HCT116 (cell line): Measurements from ENCODE around the gene HOMER2. TPM values are rescaled to one million over a fixed set of nuclear protein-coding genes. Genes with fewer than 3 reads are reported as not detected.

Source experiments
- ATAC-seq: fragments of 200-7000 bp; cut with Tn5 transposase; 2 replicates; pipeline ENCODE4 v1.9.1; 2020; ENCODE audit warnings: mild to moderate bottlenecking, moderate library complexity
- BruUV-seq: library from RNA; stranded (reverse); fragments of 400-500 nt; replicated peaks from 2 replicates; lab custom pipeline; 2021; lab: Mats Ljungman, UMichigan
- CTCF ChIA-PET: fragments of 300-600 bp; sonication (Branson Sonifier 250); formaldehyde crosslinking; loops from one replicate; lab custom pipeline; 2021; ENCODE audit warnings: antibody characterized with exemption; lab: Charles Lee
- POLR2A ChIA-PET: fragments of 300-600, 350-600 bp; sonication (Branson Sonifier 250); formaldehyde crosslinking; loops from one replicate; lab custom pipeline; 2021; ENCODE audit warnings: antibody characterized with exemption; lab: Charles Lee
- RAD21 ChIA-PET, 2 experiments: fragments of 300-600 bp; sonication (Branson Sonifier 250); formaldehyde crosslinking; loops; one replicate each; lab custom pipeline; 2023; ENCODE audit warnings: low total read pairs in 2 of 2; ENCODE audit not compliant: uncharacterized antibody in 2 of 2, unreplicated experiment in 2 of 2, low non-redundant PET in 1 of 2; lab: Charles Lee
- DNase-seq: peaks from one replicate; pipeline ENCODE4 v3.0.0-alpha.2; 2010; ENCODE audit warnings: low read depth, low spot score
- H2AFZ ChIP-seq: fragments of 200-600 bp; shearing (Covaris generic), sonication (generic); 2 replicates; pipeline ENCODE4 v1.6.1; 2017; ENCODE audit warnings: low read depth, mixed run types, mixed read lengths, antibody characterized with exemption, low read length; ENCODE audit not compliant: poor library complexity, severe bottlenecking
- H3K27ac ChIP-seq: 2 replicates; pipeline ENCODE4 v1.5.1; 2012; ENCODE audit warnings: low read depth, low read length
- H3K27me3 ChIP-seq: fragments of 200-600 bp; sonication (generic); 2 replicates; pipeline ENCODE4 v1.6.1; 2016; ENCODE audit warnings: mixed run types, low read length, mixed read lengths; ENCODE audit not compliant: insufficient read depth
- H3K36me3 ChIP-seq, 2 experiments: fragments of 200-500 bp in 1 of 2; fragments of 200-600 bp in 1 of 2; sonication (Bioruptor generic) in 1 of 2; sonication (generic) in 1 of 2; 2 replicates each; pipeline versions ENCODE4 v1.5.1 to v1.6.1; 2014 to 2016; ENCODE audit warnings: low read length in 2 of 2, inconsistent platforms in 1 of 2, mixed read lengths in 1 of 2, mixed run types in 1 of 2; ENCODE audit not compliant: insufficient read depth in 2 of 2, control insufficient read depth in 1 of 2
- H3K4me1 ChIP-seq, 2 experiments: fragments of 200-600 bp in 1 of 2; sonication (generic) in 1 of 2; 2 replicates each; pipeline versions ENCODE4 v1.5.1 to v1.6.1; 2012 to 2017; ENCODE audit warnings: low read length in 2 of 2, inconsistent platforms in 1 of 2, mild to moderate bottlenecking in 1 of 2, mixed read lengths in 1 of 2, mixed run types in 1 of 2, moderate library complexity in 1 of 2; ENCODE audit not compliant: insufficient read depth in 2 of 2, control insufficient read depth in 1 of 2
- H3K4me2 ChIP-seq: fragments of 200-600 bp; sonication (generic); 2 replicates; pipeline ENCODE4 v1.6.1; 2017; ENCODE audit warnings: mixed run types, low read length, mixed read lengths
- H3K4me3 ChIP-seq, 2 experiments: fragments of 200-600 bp in 1 of 2; sonication (generic) in 1 of 2; replicated peaks in 1 of 2; 2 replicates each; pipeline ENCODE4 v1.5.1; 2011 to 2016; ENCODE audit warnings: low read length in 2 of 2, control low read depth in 1 of 2, low read depth in 1 of 2, mild to moderate bottlenecking in 1 of 2, mixed read lengths in 1 of 2, mixed run types in 1 of 2
- H3K79me2 ChIP-seq: fragments of 200-600 bp; sonication (generic); 2 replicates; pipeline ENCODE4 v1.6.1; 2017; ENCODE audit warnings: mild to moderate bottlenecking, mixed run types, low read length, moderate library complexity, mixed read lengths; ENCODE audit not compliant: insufficient read depth
- H3K9ac ChIP-seq: fragments of 200-600 bp; sonication (generic); 2 replicates; pipeline ENCODE4 v1.6.1; 2016; ENCODE audit warnings: low read length, mixed read lengths
- H3K9me2 ChIP-seq: fragments of 200-600 bp; sonication (generic), shearing (Covaris generic); 2 replicates; pipeline ENCODE4 v1.6.1; 2017; ENCODE audit warnings: mixed run types, mild to moderate bottlenecking, moderate library complexity; ENCODE audit not compliant: insufficient read depth
- H3K9me3 ChIP-seq, 2 experiments: fragments of 200-500 bp in 1 of 2; fragments of 200-600 bp in 1 of 2; sonication (Bioruptor generic) in 1 of 2; sonication (generic) in 1 of 2; 2 replicates each; pipeline ENCODE4 v1.6.1; 2014 to 2017; ENCODE audit warnings: low read length in 2 of 2, mixed read lengths in 2 of 2, inconsistent platforms in 1 of 2, low read depth in 1 of 2, mild to moderate bottlenecking in 1 of 2, mixed run types in 1 of 2, moderate library complexity in 1 of 2; ENCODE audit not compliant: control insufficient read depth in 1 of 2, insufficient read depth in 1 of 2
- H4K20me1 ChIP-seq: fragments of 200-600 bp; sonication (generic), shearing (Covaris generic); 2 replicates; pipeline ENCODE4 v1.6.1; 2017; ENCODE audit warnings: mixed run types, mild to moderate bottlenecking, moderate library complexity; ENCODE audit not compliant: insufficient read depth
- ATF3 ChIP-seq: IDR thresholded peaks from 2 replicates; pipeline ENCODE4 v1.6.1; 2012
- CBX3 ChIP-seq: IDR thresholded peaks from 2 replicates; pipeline ENCODE4 v1.6.1; 2012; ENCODE audit warnings: low read depth
- CEBPB ChIP-seq: IDR thresholded peaks from 2 replicates; pipeline ENCODE4 v1.6.1; 2012; ENCODE audit warnings: low read depth
- CTCF ChIP-seq, 3 experiments: fragments of 200-600 bp in 1 of 3; sonication (generic) in 1 of 3; IDR thresholded peaks in 2 of 3; conservative IDR thresholded peaks in 1 of 3; 2 replicates each; pipeline ENCODE4 v1.5.1; 2012 to 2017; ENCODE audit warnings: low read depth in 2 of 3, low read length in 2 of 3, antibody characterized with exemption in 1 of 3, borderline replicate concordance in 1 of 3, control low read depth in 1 of 3, mild to moderate bottlenecking in 1 of 3, mixed read lengths in 1 of 3, mixed run types in 1 of 3, moderate library complexity in 1 of 3; ENCODE audit not compliant: insufficient read depth in 1 of 3
- EGR1 ChIP-seq: IDR thresholded peaks from 2 replicates; pipeline ENCODE4 v1.6.1; 2012; ENCODE audit warnings: low read depth
- ELF1 ChIP-seq: IDR thresholded peaks from 2 replicates; pipeline ENCODE4 v1.6.1; 2012; ENCODE audit warnings: low read depth, borderline replicate concordance
- EZH2phosphoT487 ChIP-seq: fragments of 200-600 bp; IDR thresholded peaks from 2 replicates; pipeline ENCODE4 v1.6.1; 2018; ENCODE audit warnings: antibody characterized with exemption, borderline replicate concordance
- FOSL1 ChIP-seq: IDR thresholded peaks from 2 replicates; pipeline ENCODE4 v1.6.1; 2012; ENCODE audit warnings: low read depth
- JUND ChIP-seq: IDR thresholded peaks from 2 replicates; pipeline ENCODE4 v1.6.1; 2012
- MAX ChIP-seq: IDR thresholded peaks from 2 replicates; pipeline ENCODE4 v1.6.1; 2012
- POLR2A ChIP-seq: IDR thresholded peaks from 2 replicates; pipeline ENCODE4 v1.7.0; 2011; ENCODE audit warnings: borderline replicate concordance; ENCODE audit not compliant: insufficient read depth, insufficient read length; ENCODE audit errors: extremely low read depth
- POLR2AphosphoS5 ChIP-seq: IDR thresholded peaks from 2 replicates; pipeline ENCODE4 v1.6.1; 2011; ENCODE audit warnings: mild to moderate bottlenecking, low read depth, low read length, moderate library complexity
- REST ChIP-seq: IDR thresholded peaks from 2 replicates; pipeline ENCODE4 v1.6.1; 2012; ENCODE audit warnings: low read depth
- SIN3A ChIP-seq: IDR thresholded peaks from 2 replicates; pipeline ENCODE4 v1.6.1; 2012; ENCODE audit warnings: low read depth
- SP1 ChIP-seq: IDR thresholded peaks from 2 replicates; pipeline ENCODE4 v1.6.1; 2012; ENCODE audit warnings: low read depth
- SRF ChIP-seq: IDR thresholded peaks from 2 replicates; pipeline ENCODE4 v1.6.1; 2012; ENCODE audit warnings: low read depth
- TCF7L2 ChIP-seq: IDR thresholded peaks from 2 replicates; pipeline ENCODE4 v1.7.0; 2011; ENCODE audit warnings: borderline replicate concordance, inconsistent platforms; ENCODE audit not compliant: insufficient read depth, insufficient read length; ENCODE audit errors: extremely low read depth
- YY1 ChIP-seq: IDR thresholded peaks from 2 replicates; pipeline ENCODE4 v1.6.1; 2011; ENCODE audit warnings: low read length, low read depth, moderate library complexity, mild to moderate bottlenecking; ENCODE audit not compliant: insufficient replicate concordance; ENCODE audit errors: extremely low read depth
- ZFX ChIP-seq: fragments of 450-650 bp; IDR thresholded peaks from 2 replicates; pipeline ENCODE4 v1.6.1; 2017
- ZNF274 ChIP-seq: fragments of 200-500 bp; sonication (Bioruptor generic); IDR thresholded peaks from 2 replicates; pipeline ENCODE4 v1.6.1; 2014; ENCODE audit warnings: mild to moderate bottlenecking, low read depth, low read length, inconsistent platforms
- intact Hi-C: fragments of 100-400 bp; cut with micrococcal nuclease; formaldehyde crosslinking; loops from 2 replicates; pipeline ENCODE4 v1.10.0; 2022
- total RNA-seq: library from RNA; stranded (reverse); gene quantifications from one replicate; pipeline ENCODE4 v1.2.1, GENCODE V29; 2021; ENCODE audit not compliant: unreplicated experiment

The HOMER2 gene
- total RNA-seq, 1 experiment from 2014 or later: 3.9 TPM

- Histone ChIP-seq H3K9me2 (no peaks in the 10 kb centered on the region), H4K20me1 (no peaks in the 10 kb centered on the region), H3K36me3 (0 out of 4 replicates have a peak, but pooled peaks cover 0 to under 1% of the 10 kb centered on the region in 2 experiments), H2AFZ (no peak overlapping the region), H3K27me3 (no peaks in the 10 kb centered on the region), H3K9ac (no peak overlapping the region), H3K4me2 (no peak overlapping the region), H3K4me3 (no peak overlapping the region), H3K4me1 (peaks cover 0 to 3% of the 10 kb centered on the region in 2 experiments; a peak in 1 of 4 replicates), H3K9me3 (no peaks in the 10 kb centered on the region), H3K79me2 (no peaks in the 10 kb centered on the region), H3K27ac (no peak overlapping the region)
- CTCF ChIA-PET: interaction anchor here (0.7 to 1.7 kb wide), 3 partner anchors 15 to 465 kb away, joined by 3 to 4 read pairs (median 3); no protein-coding TSS in a partner anchor
- DNase-seq: no peak
- TF ChIP-seq SRF (no peak), CBX3 (no peak), CEBPB (no peak), POLR2A (no peak), SIN3A (no peak), YY1 (no peak), ELF1 (no peak), POLR2AphosphoS5 (no peak), ZFX (no peak), MAX (no peak), CTCF (IDR thresholded peaks at IDR 0.05 in 2 of 3, conservative IDR thresholded peaks at IDR 0.05 in 1 of 3; ENCODE audit: borderline replicate concordance in 1 of 3, insufficient read depth in 1 of 3, low read depth in 2 of 3, low read length in 2 of 3) (no peak), SP1 (no peak), ZNF274 (no peak), EZH2phosphoT487 (no peak), JUND (no peak), ATF3 (no peak), FOSL1 (no peak), TCF7L2 (no peak), EGR1 (no peak), REST (no peak)
- POLR2A ChIA-PET: interaction anchor here (1.0 kb wide), 1 partner anchor 15 kb away, joined by 3 read pairs; the partner anchor contains the start of gene C15orf40
- intact Hi-C loops: no loop called here
- RAD21 ChIA-PET: no interaction called here
- no TSS peak for BruUV-seq
- no peak for ATAC-seq
These were observed 43.4 kb upstream of the HOMER2 start for GRCh38 chr15:82995938-82996337.
